GM21526 (cell line): ENCODE measurements around the gene LMNA.

ENCODE experiments used
- ATAC-seq: cut with Tn5 transposase; IDR thresholded peaks from one replicate; pipeline ENCODE4 v1.9.1; 2021; ENCODE audit warnings: moderate library complexity; ENCODE audit not compliant: unreplicated experiment, low FRiP score

The LMNA gene

DNA sequence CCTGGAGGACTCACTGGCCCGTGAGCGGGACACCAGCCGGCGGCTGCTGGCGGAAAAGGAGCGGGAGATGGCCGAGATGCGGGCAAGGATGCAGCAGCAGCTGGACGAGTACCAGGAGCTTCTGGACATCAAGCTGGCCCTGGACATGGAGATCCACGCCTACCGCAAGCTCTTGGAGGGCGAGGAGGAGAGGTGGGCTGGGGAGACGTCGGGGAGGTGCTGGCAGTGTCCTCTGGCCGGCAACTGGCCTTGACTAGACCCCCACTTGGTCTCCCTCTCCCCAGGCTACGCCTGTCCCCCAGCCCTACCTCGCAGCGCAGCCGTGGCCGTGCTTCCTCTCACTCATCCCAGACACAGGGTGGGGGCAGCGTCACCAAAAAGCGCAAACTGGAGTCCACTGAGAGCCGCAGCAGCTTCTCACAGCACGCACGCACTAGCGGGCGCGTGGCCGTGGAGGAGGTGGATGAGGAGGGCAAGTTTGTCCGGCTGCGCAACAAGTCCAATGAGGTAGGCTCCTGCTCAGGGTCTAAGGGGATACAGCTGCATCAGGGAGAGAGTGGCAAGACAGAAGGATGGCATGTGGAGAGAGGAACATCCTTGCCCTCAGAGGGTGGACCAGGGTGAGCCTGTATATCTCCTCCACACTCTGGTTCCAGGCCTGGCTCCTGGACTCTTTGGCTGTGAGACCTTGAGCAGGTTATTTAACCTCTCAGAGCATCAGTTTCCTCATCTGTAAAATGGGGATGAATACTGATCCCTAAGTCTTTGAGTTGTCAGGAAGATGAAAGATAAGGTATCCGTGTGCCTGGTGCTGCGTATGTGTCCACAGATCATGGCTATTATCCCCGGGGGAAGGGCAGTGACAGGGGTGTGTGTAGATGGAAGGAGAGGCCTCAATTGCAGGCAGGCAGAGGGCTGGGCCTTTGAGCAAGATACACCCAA lies 21.7 kb downstream of the LMNA start:
- ATAC-seq = no peak

DNA sequence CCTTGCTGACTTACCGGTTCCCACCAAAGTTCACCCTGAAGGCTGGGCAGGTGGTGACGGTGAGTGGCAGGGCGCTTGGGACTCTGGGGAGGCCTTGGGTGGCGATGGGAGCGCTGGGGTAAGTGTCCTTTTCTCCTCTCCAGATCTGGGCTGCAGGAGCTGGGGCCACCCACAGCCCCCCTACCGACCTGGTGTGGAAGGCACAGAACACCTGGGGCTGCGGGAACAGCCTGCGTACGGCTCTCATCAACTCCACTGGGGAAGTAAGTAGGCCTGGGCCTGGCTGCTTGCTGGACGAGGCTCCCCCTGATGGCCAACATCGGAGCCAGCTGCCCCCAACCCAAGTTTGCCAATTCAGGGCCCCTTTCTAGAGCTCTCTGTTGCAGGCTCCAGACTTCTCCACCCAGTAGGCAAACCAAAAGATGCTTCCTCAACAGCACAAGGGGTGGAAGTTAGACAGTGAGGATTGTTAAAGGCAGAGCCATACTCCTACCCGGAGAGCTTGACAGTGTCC lies 22.5 kb downstream of the LMNA start:
- ATAC-seq = no peak

DNA sequence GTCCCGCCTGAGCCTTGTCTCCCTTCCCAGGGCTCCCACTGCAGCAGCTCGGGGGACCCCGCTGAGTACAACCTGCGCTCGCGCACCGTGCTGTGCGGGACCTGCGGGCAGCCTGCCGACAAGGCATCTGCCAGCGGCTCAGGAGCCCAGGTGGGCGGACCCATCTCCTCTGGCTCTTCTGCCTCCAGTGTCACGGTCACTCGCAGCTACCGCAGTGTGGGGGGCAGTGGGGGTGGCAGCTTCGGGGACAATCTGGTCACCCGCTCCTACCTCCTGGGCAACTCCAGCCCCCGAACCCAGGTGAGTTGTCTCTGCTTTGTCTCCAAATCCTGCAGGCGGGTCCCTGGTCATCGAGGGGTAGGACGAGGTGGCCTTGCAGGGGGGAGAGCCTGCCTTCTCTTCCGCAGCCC lies 24.0 kb downstream of the LMNA start:
- ATAC-seq = no peak

DNA sequence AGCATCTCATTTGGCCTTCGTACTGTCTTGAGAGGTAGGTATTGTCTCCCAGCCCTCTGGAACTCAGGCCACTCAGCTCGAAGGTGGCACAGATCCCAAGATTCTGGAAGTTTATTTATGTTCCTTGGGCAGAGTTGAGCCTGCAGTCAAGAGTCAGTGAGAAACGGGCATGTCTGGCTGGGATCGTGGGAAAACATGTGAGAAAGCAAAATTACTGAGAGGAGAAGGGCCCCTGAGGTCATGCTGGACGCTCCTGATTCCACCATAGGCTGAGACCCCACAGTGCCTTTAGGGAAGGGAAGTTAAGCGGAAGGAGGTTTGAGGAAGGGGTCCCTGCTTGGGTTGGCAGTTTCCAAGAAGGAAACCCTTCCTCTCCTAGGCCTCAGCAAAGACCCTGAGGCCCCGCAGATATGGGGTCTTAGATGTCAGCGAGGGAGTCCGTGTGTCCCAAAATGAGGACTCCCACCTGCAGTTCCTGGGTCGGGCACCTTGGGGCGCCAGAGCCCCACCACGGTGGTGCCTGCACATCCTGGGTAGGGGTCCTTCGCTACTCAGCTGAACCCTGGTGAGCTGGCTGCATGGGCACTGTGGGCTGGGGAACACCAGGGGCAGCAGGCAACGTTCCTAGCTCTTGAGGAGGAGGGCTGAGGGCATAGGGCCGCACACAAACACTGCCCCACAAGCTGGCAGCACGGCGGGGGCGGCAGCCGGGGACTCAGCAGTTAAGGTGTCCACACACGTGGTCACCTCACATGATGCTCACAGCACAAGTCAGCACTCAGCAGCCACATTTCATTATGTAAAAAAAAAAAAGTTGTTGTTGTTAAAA lies 26.6 kb downstream of the LMNA start:
- ATAC-seq = no peak

DNA sequence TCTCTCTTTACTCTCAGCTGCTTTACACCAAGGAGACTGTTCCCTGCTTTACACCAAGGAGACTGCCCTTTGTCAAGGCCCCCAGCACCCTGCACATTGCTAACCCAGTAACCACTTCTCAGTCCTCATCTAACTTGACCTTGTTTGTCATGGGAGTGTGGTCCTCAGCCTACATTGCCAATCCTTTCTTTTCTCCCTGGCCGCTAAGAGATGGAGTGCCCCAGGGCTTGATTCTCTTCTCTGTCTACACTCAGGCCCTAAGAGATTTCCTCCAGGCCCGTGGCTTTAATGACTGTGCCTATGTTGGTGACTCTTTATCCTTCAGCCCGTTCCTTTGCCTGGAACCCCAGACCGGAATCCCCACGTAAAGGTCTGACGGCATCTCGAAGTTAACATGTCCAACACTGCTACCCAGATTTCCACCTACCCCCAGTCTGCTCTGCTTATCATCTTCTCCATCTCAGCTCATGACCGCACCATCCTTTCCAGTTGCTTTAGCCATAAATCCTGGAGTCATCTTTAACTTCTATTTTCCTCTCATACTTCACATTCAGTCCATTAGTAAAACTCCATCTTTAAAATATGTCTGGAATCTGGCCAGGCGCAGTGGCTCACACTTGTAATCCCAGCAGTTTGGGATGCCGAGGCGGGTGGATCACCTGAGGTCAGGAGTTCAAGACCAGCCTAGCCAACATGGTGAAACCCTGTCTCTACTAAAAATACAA lies 29.4 kb downstream of the LMNA start:
- ATAC-seq = no peak

DNA sequence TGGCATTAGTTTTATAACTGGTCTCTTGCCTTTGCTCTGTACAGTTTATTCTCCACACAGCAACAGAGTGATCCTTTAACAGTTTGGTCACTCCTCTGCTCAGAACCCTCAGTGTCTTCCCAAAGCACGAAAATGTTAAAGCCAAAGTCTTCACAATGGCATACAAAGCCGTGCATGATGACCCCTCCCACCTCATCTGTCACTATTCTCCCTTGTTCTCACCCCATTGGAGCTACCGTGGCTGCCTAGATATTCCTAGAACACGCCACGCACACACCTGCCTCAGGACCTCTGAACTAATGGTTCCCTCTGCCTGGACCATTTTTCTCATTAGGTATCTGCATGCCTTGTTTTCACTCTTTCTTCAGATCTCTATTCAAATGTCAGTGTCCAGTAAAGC lies 30.2 kb downstream of the LMNA start:
- no peak for ATAC-seq

DNA sequence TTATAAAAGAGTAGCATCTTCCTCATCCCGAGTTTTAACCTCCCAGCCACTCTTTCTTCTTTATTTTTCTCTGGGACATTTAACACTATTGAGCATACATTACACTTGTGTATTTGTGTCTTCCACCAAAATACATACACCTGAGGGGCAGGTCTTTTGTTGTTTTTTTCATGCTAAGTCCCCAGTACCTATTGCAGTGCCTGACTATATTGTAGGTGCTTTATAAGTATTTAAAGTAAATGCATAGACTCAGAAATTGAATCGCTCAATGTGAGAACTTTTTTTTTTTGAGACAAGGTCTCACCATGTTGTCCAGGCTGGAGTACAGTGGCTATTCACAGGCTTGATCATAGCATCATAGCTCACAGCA lies 31.1 kb downstream of the LMNA start:
- no peak for ATAC-seq

DNA sequence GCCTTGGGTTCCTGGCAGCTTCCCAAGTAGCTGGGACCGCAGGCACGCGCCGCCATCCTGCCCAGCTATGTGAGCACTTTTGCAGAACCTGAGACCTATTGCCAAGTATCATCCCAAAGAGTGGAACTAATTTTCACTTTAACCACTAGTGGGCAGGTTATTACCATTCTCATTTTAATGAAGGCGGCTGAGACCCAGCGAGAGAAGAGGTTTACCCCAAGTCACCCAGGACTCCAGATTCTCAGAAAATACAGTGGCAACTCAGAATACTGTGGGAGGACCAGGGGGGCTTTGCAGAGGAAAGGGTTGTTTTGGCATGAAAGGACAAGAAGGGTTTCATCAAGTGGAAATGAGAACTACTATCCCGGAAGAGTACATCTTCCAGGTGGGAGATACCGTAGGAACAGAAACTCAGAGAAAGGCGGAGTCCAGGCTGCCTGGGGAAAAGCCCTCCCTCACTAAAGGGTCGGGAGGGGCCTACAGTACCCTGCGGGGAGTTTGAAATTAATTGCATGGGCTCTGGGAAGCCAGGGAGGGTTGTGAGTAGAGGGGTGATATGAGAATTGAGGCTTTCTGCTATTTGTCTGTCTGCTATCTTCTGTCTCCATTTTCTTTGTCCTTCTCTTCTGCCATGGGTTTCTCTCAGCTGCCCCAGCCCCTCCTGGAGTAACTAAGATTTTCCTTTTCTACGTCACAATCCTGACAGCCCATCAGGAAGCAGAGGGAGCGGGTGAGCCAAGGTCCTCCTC lies 31.7 kb downstream of the LMNA start:
- ATAC-seq = no peak

DNA sequence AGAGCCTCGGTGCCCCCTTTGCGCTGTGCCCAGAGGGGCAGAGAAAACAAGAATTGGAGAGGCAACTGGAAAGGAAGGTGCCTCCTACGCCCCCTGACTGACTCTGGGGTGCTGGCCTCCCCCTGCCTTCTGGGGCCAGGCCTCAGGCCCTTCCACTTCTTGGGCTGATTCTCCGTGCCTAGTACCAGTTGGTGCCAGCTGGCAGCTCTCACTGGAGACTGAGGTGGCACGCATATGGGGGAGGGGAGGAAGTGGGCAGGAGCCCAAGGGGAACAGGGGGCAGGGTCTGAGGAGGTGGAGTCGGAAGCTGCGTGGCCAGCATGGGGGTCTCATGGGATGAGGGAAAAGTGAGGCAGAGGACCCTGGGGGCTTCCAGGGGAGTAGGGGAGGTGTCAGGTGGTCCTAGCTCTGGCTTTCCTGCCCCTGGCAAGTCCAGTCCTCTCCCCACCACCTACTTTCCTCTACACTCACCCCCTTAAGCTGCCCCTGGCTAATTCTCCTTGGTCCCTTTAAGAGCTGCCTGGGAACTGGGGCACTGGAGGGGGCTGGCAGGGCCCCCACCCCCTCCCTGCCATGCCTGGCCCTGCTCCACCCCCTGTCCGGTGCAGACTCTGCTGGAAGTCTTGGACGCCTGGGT lies 32.4 kb downstream of the LMNA start:
- ATAC-seq = no peak

DNA sequence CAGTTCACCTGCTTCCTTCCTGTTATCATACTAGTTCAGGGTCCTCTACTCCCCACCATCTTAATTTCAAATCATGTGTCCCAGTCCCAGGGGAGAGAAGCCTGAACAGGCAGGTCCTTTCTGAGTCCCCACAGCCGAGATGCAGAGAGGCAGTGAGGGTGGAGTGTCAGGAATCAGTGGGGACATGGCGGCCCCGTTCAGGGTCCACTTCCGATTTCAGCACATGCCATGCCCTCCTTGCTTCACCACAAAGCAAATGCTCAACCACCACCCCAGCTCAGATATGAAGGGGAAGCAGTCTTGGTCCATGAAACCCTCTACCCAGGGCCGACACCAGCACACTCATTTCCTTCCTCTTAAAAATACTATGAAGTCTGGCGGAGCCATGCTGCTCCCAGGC lies 33.7 kb downstream of the LMNA start:
- ATAC-seq = no peak

DNA sequence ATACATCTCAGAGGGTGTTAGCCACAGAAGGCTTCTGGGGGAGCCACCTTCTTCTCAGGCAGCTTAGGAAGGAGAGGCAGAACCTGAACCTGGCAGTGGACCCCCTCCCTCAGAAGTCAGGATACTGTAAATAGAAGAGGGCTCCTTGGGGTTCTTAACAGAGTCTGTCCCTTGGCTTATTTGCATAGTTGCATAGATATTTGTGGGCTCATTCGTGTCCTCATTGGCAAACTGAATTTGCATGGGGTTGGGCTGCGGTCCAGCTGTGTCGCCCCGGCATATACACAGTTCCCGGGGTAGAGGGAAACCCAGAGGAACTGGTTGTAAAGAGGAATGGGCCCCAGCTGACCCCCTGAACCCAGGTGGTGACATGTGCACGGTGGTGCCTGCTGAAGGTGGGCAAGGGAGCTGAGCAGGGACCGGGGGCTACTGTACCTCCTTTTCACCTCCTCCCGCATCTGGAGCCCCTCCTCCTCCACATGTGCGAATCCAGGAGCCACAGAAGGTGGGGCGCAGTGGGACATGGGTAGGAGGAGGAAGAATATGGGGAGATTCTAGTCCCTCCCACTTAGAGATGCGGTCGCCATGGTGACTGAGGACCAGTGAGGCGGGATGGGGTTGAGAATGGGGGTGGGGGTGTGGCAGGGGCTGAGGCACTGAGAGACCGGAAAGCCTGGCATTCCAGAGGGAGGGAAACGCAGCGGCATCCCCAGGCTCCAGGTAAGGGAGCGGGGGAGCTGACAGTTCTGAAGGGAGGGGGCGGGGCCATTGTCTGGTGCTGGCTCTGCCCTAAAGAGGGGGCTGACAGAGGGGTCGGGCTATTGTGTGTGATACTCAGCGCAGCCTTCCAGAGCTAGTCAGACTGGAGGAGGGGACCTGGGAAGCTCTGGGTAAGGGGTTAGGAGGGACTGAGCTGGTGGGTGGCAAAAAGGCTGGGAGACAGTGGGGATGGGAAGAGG lies 35.1 kb downstream of the LMNA start:
- peak; percentile 47 for ATAC-seq

DNA sequence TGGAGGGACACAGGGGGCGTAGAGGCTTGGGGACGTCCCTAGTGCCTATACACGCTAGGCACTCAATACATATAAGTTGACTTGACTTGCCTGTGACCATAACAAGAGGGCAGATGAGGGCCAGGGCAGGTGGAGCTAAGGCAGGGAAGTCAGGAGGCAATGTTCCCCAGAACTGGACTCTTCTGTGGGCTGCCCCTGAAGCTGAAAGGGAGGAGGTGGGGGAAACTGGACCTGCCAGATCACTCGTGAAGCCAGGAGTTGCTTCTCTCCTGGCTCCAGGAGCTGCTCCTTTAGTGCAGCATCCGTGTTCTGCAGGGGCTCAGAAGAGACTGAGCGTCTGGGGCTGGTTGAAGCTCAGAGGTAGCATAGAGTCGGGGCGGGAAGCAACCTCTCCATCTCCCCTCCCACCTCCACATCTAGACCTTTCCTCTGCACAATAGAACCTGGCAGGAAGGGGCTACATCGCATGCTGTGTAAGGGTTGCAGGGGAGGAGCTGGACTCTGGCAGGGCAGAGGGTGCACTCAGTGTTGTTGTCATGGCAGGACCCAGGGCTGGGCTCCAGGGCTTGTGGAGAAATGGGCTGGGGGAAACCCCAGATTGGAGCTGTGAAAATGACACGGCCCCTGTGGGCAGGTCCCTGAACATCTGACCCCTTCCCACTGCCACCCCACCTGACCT lies 36.0 kb downstream of the LMNA start:
- ATAC-seq = no peak

DNA sequence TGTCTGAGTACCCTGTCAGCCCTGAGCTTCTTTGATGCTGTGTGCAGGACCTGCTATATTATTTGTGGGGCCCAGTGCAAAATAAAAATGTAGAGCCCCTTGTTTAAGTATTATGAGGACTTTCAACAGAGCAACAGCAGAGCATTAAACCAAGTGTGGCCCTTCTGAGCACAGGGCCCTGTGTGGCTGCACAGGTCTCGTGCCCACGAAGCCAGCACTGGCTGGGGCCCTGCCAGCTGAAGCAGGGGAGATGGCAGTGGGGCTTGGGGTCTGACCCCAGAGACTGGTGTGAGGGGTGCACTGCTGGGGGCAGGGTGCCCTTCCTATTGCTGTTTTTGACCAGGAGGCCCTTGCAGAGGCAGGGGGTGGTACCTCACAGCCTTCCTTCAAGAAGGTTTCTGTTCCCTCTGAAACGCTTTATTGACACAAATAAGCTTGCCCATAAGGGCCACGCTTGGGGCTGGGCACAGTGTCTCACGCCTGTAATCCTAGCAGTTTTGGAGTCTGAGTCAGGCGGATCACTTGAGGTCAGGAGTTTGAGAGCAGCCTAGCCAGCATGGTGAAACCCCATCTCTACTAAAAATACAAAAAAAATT lies 36.7 kb downstream of the LMNA start:
- no peak for ATAC-seq

DNA sequence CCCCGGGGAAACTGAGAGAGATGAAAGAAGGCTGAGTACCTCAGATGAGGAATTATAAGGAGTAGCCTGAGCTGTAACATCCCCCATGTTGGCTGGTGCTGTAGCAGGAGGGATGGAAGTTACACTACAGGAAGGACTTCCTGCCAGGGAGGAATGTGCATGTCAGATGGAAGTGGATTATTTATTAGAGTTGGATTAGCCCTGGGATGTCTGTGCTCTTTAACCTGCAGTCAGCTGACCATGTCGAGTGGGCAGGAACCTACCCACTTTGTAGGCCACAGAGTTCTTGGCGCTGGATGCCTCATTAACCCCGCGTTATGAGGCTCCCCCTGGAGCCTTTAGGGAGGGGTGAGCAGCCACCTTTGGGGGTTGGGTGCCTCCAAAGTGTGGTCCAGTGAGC lies 38.1 kb downstream of the LMNA start:
- no peak for ATAC-seq

DNA sequence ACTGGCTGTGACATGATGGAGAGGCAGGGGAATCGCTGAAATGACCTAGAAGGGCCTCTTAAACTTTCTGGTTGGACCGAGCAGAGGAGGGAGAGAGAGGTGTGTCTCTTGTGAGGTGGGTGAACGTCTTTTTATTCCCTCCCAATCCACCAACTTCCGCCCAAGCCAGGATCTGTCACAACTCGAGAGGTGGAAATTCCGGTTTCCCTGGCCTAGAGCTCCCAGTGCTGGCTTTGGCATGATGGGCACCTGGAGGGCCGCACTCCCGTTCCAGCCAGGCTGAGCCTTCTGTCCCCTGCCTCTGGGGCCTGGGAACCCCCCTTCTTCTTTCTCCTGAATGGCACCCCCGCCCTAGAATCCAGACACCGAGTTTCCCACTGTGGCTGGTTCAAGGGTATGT lies 38.9 kb downstream of the LMNA start, which contains the start of gene SEMA4A:
Gene SEMA4A, plus strand, starts transcription at position 224 of the 400 bp plus-strand sequence. CDS start 994 bp downstream, outside the sequence.
- no peak for ATAC-seq

DNA sequence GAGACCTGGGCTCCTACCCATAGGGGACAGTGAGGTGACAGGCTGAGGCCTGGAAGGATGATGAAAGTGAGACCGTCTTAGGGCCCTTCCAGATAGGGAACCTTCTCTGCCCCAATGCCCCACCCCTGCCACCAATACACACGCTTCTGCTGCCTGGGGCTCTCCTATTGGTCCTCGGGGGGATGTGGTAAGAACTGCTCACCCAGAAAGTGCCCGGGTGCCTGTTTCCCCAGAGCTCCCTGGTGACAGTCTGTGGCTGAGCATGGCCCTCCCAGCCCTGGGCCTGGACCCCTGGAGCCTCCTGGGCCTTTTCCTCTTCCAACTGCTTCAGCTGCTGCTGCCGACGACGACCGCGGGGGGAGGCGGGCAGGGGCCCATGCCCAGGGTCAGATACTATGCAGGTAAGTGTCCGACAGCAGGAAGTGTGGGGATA lies 39.8 kb downstream of the LMNA start:
- no peak for ATAC-seq

DNA sequence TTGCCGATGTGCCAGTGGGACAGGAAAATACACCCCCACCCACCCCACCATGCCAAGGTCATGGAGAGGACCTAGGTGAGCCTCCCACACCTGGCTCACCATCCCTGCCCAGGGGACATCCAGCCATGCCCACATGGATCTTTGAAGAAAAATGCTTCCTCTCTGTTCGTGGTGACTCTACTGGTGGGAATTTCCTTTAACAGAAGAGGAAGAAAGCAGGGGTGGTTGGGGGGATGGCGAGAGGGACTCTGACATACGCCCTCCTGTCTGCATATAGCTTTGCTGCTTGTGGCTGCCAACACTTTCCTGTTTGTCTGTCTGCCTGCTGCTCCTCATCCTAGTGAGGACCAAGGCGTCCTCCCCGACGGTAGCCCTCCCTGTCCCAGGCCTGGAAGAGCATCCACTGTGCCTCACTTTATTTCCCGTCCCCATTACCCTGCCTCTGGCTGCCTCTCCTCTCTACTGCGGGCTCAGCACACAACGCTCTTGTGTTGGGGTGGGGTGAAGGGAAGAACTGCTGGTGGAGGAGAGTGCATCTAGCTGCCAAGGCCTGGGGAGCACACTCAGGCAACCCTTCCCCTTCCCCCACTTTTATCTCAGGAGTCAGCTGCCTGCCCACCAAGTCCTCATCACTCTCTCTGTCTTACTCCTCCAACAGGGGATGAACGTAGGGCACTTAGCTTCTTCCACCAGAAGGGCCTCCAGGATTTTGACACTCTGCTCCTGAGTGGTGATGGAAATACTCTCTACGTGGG lies 41.4 kb downstream of the LMNA start:
- ATAC-seq = no peak
